ENCODE measurements around the gene SLC4A9. TPM values are rescaled to one million over a fixed set of nuclear protein-coding genes. Genes with fewer than 3 reads are reported as not detected.

Gene SLC4A9
- polyA plus RNA-seq, 3 donors: 18.1 to 28.6 (median 23.9) TPM

Other genes starting within 250 kb of the SLC4A9 start
- 10 to 100 TPM; 11.6 to 12.0 (median 11.9) TPM for gene PURA, start 246.1 kb upstream of the SLC4A9 start, polyA plus RNA-seq (ENCODE audit: insufficient read length in 3 of 3)
- 1 to 10 TPM; 6.3 to 7.3 (median 7.2) TPM for gene IGIP, start 234.3 kb upstream of the SLC4A9 start, polyA plus RNA-seq (ENCODE audit: insufficient read length in 3 of 3)
- 10 to 100 TPM; 67.3 to 74.9 (median 71.4) TPM for gene CYSTM1, start 185.0 kb upstream of the SLC4A9 start, polyA plus RNA-seq (ENCODE audit: insufficient read length in 3 of 3)
- 100 to 1,000 TPM; 116 to 134 (median 125) TPM for gene PFDN1, start 57.1 kb upstream of the SLC4A9 start, polyA plus RNA-seq (ENCODE audit: insufficient read length in 3 of 3)
- gene HBEGF, start 13.6 kb upstream of the SLC4A9 start, polyA plus RNA-seq (ENCODE audit: insufficient read length in 3 of 3): 10 to 100 TPM in 1 of 3 donors, 1 to 10 TPM in 2; 8.6 to 11.4 (median 10.0) TPM
- 100 to 1,000 TPM; 108 to 114 (median 111) TPM for gene ANKHD1, start 41.6 kb downstream of the SLC4A9 start, polyA plus RNA-seq (ENCODE audit: insufficient read length in 3 of 3)
- 10 to 100 TPM in 1 of 3 donors, 1 to 10 TPM in 2; 9.8 to 11.5 (median 9.9) TPM for gene EIF4EBP3, start 187.5 kb downstream of the SLC4A9 start, polyA plus RNA-seq (ENCODE audit: insufficient read length in 3 of 3)
- gene SRA1, start 197.3 kb downstream of the SLC4A9 start, polyA plus RNA-seq (ENCODE audit: insufficient read length in 3 of 3): 10 to 100 TPM; 20.3 to 22.8 (median 21.9) TPM
- 10 to 100 TPM; 23.8 to 33.1 (median 30.5) TPM for gene APBB3, start 204.4 kb downstream of the SLC4A9 start, polyA plus RNA-seq (ENCODE audit: insufficient read length in 3 of 3)
- 10 to 100 TPM; 79.0 to 91.7 (median 79.8) TPM for gene SLC35A4, start 204.6 kb downstream of the SLC4A9 start, polyA plus RNA-seq (ENCODE audit: insufficient read length in 3 of 3)